T-helper 2 cell (primary cell): ENCODE results near the gene MTM1.
A peak's percentile ranks its signal among the peaks of the same experiment; 100 is the strongest.

Experiments
- DNase-seq, 5 experiments: peaks; one replicate each; pipeline versions ENCODE4 v3.0.0 to v3.0.0-alpha.2; 2012 to 2022

Gene MTM1

DNA sequence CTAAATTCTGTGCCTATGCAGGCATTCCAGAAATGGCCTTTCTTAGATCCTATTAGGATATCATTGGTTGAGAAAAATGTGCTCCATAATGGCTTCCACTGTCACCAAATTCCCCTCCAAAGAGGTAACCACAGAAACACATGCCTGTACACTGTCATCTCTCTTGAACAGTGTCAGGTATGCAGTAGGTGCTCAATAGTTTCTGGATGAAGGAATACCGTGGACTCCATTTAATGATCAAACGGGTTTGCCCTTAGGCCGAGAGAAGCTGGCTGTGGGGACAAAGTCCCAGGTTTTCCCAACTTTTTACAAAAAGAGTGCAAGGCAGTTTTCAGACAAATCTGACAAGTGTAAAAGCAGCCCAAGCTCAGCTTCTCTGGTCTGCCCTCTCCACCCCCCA, 16.5 kb upstream of the MTM1 start:
- no peak for DNase-seq

DNA sequence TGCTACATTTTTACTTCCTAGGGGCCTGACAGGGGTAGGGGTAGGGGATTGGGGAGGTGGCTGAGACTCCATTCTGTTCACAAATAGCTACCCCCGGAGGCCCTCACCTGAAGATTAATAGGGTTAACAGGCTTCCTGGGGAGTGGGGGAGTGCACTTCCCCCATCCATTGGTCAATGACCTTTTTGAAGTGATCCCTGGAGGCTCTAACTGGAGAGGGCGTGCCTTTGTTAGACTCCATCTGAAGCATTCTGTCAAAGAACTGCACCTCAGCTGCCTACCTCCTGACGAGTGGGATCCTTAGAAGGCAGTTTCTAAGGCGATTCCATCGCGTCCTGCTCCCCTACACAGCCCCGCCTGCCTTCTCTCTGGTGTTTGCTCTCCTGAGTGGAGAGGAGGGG, 10.0 kb upstream of the MTM1 start:
- no peak for DNase-seq

DNA sequence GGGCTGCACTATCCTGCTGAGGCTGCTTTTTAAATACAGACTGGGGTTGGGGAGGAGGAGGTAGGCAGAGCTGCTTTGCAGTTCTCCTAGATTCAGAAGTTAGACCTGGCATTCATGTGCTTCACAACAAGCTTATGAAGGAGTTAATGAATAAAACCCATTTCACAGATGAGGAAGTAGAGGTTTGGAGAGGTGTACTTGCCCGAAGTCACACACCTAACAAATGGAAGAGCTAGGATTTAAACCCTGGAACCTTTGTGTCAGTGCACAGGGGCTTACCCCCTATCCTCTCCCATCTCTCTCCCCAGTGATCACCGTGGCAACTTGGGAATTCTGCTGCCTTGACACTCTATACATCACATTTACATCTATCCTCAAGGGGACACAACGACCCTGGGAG, 3.6 kb upstream of the MTM1 start:
- no peak for DNase-seq

DNA sequence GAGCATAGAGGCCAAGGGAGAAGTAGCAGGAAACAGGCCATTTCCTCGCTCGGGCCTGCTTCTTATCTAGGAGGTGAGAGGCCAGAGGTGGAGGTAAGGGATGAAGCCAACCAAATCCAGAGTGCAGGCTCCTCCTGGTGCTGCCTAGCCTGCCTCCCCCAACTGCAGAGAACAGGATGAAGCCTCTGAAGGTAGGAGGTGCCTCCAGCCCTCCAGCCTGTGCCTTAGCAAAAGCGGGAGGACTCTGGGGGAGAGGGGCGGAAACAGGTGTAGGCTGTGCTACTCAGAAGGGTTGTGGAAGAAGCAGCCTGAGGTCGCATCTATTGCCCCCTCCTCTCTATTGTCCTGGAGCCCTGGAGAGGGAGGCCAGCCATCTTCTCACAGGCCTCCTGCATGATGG, 2.9 kb upstream of the MTM1 start:
- DNase-seq: no peak

DNA sequence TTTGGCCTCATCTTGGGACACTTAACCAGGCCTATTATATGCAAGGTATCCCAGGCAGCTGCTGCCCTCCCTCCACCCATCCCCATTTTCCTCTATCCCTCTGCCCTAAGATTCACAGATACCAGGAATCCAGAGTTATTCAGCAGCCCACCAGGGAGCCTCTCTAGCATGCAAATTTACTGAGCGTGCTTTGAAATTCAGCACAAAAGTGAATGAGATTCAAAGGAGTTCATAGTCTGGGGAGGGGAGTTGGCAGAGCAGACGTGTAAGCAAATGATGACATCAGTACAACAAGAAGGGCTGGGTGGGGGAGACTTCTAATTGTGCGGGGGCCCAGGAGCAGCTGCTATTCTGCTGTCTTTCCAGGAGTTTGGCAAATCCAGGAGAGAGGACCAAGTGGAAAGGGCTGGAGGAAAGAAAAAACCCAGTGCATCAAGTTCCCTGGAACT, 1.7 kb upstream of the MTM1 start:
- no peak for DNase-seq

DNA sequence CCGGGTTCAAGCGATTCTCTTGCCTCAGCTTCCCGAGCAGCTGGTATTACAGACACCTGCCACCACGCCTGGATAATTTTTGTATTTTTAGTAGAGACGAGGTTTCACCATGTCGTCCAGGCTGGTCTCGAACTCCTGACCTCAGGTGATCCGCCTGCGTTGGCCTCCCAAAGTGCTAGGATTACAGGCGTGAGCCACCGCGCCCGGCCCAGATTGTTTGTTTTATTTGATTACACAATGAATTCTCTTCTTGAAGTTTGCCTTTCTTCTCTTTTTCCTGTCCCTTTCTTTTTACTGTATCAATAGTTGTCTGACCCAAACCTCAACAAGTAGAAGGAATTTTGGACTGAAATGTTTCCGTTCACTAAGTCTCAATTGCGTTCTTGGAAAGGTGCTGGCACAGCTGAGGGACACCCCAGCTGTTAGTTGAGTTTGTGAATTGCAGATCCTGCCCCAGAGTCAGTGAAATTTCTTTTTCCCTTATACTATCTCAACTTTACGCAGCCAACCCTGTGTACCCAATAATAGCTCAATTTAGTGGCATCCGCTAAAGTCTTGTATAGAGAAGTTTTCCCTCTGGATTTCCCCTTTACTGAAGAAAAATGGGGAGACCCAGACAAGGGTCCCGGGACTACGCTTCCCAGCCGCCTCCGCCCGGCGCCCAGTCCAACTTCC, 639 bp upstream of the MTM1 start:
- no peak for DNase-seq

DNA sequence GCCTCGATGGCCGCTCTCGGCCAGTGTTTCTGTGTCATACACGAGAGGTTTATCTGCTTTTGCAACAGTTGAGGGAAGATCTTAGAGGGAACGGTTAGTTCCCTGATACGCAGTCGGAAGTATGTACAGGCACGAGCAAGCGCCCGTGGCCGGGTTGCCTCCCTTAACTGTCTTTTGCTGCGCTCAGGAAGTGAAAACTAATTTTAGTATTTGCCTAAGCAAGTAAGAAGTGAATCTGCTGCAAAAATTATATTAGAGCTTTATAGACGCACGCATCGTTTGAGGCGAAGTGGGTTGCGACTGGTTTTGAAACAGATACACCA, 695 bp downstream of the MTM1 start:
- peak in 3 of 5 experiments; percentile 27 to 82 (median 27) for DNase-seq

DNA sequence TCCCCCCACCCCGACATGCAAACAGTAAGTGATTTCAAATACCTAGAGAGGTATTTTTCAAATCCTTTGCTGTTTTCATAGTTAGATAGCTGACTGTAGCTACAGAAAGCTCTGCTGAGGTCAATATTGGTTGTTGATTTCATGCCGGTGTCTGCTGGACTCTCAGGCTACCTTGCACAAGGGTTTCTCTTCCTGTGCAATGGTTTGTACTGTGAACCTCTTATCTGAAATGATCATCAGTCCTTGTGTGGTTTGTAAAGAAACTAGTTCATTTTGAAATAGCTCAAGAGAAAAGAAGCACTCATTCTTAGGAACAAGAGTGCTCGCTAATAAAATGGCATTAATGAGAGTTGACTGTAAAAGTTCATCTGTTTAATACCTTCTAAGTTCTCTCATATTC, 2.1 kb downstream of the MTM1 start:
- peak in 1 of 5 experiments; percentile 80 for DNase-seq

DNA sequence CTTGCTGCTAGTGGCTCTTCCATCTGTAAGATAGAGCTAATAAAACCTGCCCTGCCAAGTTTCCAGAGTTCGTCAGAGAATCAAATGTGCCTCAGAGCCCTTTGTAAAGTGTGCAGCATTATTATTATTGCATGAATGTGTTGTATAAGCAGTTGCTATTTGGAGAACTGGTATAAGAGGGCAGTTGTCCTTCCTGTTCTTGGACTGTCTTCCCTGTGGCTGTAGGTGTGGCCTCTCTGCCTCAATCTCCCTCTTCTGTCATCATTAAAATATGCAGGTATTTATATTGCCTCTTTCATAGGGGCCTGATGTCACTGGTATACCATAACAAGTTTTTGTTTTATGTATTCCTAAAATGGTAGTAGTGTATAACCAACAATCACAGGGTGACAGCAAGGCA, 3.8 kb downstream of the MTM1 start:
- DNase-seq: no peak

DNA sequence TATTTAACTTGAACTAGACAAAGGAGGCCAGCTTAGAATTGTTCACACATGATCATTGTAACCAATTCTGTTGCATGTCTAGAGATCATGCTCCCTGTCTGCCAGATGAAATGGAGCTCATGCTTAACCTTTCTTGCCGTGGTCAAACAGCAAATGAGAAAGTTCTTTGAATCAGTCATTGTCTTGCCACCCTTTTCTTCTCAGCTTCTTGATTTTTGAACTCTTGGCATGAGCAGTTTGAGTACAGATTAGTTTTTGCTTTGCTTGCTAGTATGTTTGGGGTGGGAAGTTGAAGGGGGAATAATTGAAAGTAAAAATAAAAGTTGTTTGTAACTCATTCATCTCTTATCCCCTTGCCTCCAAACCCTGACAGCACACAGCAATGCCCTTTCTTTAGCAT, 4.7 kb downstream of the MTM1 start:
- DNase-seq: peak in 1 of 5 experiments; percentile 49

DNA sequence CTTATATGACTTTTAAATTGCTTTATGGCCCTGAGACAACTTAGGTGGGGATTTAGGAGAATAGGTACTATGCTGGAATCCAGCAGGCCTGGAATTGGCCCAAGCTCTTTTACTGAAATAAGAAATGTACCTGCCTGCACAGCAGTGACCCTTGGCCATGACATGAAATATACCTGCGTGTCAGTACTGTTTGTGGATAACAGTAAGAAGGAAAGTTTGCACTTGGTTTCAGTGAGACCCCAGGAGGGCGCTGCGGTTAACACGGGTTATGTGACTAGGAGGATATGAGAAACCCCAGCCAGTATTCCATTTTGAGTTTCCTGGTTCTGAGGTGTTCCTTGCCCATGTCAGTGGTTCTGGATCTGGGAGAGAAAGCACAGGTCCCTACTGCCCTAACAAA, 5.3 kb downstream of the MTM1 start:
- peak in 2 of 5 experiments; percentile 17 to 71 for DNase-seq

DNA sequence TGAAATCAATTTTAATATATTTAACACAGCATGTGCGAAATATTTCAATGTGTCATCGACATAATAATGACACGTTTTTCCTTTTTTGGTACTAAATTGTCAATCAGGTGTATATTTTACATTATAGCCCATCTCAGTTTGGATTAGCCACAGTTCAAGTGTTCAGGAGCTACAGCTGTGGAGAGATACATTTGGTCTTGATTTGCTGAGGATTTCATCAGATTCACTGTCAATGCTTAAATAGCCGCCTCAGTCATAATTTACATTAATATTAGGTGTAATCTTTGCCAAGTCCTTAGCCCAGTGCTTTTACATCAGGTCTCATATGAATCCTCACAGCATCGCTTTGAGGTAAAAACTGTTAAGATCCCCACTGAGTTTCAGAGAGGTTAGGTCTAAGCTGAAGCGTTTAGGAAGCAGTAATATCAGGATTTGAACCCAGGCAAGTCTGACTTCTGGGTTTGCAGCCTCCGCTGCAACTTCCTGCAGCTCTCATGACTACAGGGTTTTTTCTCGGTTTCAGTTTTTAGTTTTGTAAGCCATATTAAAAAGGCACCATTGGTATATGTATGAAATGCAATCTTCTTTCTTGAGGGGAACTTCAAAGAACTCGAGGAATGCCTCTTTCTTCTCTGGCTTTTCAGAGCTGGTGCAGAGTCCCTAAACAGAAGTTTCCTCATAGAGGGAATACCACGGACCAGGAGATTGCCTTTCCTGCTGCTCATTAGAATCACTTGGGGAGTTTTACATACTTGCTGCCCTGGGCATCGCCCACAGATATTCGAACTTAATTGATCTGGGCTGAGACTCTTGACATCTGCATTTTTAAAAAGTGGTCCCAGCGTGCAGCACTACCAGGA, 6.4 kb downstream of the MTM1 start:
- DNase-seq: peak in 1 of 5 experiments; percentile 81

DNA sequence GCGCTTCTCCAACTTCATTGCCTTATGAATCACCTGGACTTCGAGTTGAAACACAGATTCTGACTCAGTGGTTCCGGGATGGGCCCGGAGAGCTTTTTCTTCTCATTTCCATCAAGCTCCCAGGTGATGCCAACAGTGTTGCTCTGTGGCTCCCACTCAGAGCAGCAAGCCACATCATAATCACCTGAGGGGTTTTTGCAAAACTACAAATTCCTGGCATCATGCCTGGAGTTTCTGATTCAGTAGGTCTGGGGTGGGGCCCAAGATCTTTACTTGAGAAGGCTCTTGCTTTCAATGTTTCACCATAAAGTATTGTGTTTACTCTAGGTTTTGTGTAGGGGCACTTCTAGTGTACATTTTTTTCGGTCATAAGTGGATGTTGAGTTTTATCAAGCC, 7.0 kb downstream of the MTM1 start:
- DNase-seq: peak in 3 of 5 experiments; percentile 23 to 47 (median 35)

DNA sequence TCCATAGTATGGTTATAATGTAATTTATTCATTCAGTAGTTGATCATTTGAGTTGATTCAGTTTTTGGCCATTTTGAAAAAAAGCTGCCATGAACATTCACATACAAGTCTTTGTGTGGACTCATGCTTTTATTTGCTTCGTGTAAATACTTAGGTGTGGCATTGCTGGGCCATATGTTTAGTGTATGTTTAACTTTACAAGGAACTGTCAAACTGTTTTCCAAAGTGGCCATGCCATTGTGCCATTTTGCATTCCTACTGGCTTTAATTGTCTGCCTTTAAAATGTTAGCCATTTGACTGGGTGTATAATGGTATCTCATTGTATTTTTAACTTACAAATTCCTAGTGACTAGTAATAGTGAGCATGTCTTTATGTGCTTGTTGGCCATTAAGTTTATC, 8.8 kb downstream of the MTM1 start:
- DNase-seq: no peak

DNA sequence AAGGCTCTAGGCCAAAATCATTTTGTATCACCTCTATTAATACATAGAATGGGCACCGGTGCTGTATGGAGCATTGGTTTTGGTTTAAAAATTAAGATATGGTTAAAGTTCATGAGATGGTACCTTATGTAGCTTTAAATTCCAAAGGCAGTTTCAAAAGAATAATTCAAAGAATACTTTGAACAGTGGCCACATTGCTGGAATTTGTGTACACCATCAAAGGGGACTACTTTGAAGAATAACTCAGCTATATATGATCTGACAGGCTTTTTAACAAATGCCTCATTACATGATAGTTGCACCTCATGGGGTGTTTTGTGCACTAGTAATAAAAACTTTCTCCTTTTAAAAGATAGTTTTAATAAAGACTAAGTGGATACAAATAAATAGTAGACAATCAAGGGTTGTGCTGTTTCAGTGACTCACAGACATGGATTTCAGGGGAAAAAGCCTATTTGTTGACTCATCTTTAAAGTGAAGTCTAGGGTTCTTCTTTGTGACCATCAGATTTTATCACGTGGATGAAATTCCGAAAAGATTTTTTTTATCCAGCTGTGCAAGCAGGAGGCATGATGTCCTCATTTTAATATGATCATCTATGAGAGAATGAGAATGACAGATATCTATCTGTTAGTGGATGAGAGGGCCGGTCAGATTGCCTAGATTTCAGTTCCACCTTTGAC, 12.8 kb downstream of the MTM1 start:
- no peak for DNase-seq

DNA sequence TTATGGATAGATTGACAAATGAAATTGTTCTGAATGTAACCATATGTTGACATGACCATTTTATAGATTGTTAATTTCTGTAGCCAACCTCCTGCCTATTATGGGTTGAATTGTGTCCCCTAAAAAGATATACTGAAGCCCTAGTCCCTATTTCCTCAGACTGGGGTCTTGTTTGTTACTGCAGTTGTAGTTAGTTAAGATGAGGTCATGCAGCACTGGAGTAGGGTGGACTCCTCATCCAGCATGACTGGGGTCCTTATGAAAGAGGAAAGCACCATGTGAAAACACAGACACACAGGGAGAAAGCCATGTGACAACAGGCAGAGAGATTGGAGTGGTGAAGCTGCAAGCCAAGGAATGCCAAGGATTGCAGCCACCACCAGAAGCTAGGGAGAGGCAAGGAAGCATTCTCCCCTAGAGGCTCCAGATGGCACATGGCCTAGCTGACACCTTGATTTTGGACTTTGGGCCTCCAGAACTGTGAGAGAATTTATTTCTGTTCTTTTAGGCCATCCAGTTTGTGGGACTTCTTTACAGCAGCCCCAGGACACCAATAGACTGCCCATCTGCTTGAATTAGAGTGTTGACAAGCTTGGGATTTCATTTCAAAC, 14.0 kb downstream of the MTM1 start:
- no peak for DNase-seq

DNA sequence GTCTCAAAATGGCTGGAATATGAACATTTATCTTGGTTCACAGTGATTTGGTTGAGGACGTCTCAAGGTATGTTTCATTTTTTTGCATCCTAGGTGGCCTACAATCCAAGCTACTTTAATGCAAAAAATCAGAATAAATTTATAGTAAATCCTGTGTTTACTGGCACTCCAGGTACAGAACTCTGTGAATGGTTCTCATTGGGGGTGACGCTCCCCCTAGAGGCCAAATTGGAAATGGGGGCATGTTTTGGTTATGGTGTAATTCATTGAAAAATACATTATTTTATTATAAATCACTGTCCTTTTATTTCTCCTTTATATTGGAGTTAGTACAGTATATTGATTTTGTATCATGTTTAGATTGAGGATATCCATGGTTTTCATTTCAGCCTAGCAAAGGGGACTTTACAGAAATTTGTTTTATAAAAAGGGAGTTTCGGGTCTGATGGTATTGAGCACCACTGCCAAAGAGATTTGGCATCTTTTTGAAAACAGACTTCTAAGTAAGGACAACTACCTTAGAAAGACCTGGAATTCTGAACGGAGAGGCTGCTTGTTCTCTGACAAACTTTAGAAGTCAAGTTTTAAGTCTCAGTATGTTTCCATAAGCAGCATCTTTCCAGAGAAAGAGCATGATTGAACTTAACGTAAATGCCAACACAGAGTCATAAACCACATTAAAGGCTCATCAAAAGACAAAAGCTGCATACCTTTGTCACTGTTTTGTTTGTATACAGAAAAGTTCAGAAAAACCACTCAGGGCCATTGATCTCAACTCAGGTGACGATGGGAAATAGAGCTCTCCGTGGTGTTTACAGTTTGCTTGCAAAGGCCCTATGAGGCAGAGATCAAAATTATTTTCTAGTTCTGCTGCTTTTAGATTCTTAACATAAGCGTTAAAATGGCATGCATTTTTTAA, 19.4 kb downstream of the MTM1 start:
- DNase-seq: peak in 2 of 5 experiments; percentile 16 to 22

DNA sequence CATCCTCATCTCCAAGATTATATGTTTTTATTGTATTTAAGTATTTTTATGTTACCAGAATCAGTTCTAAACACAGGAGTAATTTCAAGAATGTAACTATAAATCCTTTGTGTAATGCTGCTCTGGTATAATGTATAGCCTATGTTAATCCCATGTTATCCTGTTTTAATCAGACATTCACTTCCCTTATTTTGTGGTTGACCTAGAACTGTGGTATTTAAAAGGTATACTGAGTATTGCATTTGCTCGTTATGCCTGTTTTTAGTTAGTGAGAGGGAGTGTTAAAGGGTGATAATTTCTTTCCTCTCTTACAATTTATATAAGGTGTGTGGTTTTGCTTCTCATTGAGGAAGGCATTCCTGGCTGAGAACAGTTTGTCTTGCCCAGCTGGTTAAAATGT, 26.2 kb downstream of the MTM1 start:
- no peak for DNase-seq

DNA sequence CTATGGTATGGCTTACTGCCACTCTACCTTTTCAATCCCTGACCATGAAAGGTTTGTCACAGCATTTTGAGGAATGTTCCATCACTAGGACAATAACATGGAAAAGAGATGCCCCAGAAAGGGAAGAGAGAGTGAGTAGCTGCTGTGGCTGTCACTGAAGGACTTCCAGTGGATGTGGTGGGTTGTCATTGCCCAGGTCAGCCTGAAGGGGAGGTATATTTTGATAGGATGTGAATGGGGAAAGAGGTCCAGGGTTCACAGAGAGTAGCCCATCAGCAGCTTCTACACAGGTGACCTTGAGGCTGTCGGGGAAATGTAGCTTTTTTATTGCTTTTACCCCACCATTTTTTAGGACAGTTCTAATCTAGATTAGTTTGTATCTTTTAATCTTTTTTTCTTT, 30.8 kb downstream of the MTM1 start:
- DNase-seq: no peak

DNA sequence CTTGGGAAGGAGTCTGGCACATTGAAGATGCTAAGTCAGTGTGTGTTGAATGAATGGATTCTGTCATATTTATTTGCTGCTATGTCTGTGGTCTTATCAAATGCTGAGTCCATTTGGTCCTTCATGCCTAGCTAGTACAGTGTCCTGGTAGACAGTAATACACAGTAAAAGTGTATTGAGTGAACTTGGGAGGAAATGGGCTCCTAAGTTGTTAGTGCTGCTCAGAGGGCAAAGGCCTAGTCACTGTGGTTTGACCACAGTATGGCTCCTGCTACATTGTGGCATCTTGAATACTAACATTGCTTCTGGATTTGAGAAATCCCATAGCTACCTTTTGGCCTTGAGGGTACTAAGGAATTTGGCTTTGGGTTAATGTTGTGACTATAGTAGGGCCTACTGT, 33.9 kb downstream of the MTM1 start:
- DNase-seq: no peak

DNA sequence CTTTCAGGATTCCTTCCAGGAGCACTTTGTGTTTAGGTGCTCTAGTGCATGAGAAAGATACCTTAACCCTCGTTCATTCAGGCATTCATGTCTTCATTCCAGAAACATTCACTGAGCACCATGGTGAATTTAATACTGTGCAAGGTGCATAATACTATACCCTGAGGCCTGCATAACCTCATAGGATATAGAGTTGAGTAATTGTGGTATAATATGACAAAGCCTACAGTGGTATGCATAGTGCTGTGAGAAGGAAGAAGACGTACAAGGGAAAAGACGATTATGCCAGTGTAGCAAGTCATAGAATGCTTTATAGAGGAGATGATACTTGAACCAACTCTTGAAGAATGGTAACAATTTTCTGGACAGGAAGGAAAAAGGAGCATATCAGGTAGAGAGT, 34.3 kb downstream of the MTM1 start:
- peak in 1 of 5 experiments; percentile 11 for DNase-seq

DNA sequence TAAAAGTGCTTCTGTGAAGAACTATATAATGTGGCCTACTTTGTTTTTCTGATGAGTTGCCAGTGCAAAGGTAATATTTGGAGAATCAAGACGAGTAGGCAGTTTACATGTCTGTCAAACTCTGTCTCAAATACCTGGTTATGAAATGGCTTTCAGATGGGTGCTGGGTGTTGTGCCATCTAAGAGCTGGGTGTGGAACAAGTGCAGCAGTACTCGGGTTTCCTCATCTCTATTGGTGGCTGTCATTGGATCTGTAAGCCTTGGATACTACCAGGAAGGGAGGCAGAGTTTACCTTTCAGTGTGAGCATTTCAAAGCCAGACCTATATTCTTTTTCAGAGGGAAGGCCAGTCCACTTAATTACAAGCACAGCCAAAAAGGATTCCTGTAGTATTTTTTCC, 37.2 kb downstream of the MTM1 start:
- no peak for DNase-seq
